Measurements from ENCODE around the gene OR13A1.
"Not testable (repeated sequence)": the region's sequence is repeated elsewhere in the genome, so short reads cannot be mapped to it uniquely, and the experiment has no call there.

OR13A1 gene

GRCh38 chr10:45280113-45280760 lies 35.2 kb downstream of the OR13A1 start:
- DNase-seq (ENCODE audit: low spot score) = no peak

- DNase-seq (ENCODE audit: low spot score) = no peak
Measured at GRCh38 chr10:45279682-45280081, 35.7 kb downstream of the OR13A1 start.

- DNase-seq (ENCODE audit: low spot score) = no peak
Measured at GRCh38 chr10:45278860-45279498, 36.4 kb downstream of the OR13A1 start.

- not testable (repeated sequence) for DNase-seq (ENCODE audit: low spot score)
Measured at GRCh38 chr10:45276146-45276545, 39.3 kb downstream of the OR13A1 start.

GRCh38 chr10:45274364-45274763 lies 41.0 kb downstream of the OR13A1 start:
- DNase-seq (ENCODE audit: low spot score) = no peak

- DNase-seq (ENCODE audit: low spot score) = not testable (repeated sequence)
Measured at GRCh38 chr10:45267777-45268176, 47.6 kb downstream of the OR13A1 start.

- DNase-seq (ENCODE audit: low spot score) = no peak
Measured at GRCh38 chr10:45265996-45266395, 49.4 kb downstream of the OR13A1 start.

GRCh38 chr10:45261946-45262345 lies 53.5 kb downstream of the OR13A1 start:
- DNase-seq (ENCODE audit: low spot score) = no peak

GRCh38 chr10:45261243-45261775 lies 54.1 kb downstream of the OR13A1 start:
- no peak for DNase-seq (ENCODE audit: low spot score)

- not testable (repeated sequence) for DNase-seq (ENCODE audit: low spot score)
Measured at GRCh38 chr10:45260635-45261034, 54.8 kb downstream of the OR13A1 start.

GRCh38 chr10:45259786-45260495 lies 55.5 kb downstream of the OR13A1 start:
- not testable (repeated sequence) for DNase-seq (ENCODE audit: low spot score)

GRCh38 chr10:45257600-45257999 lies 57.8 kb downstream of the OR13A1 start:
- no peak for DNase-seq (ENCODE audit: low spot score)

GRCh38 chr10:45256246-45256645 lies 59.2 kb downstream of the OR13A1 start:
- DNase-seq (ENCODE audit: low spot score) = no peak

- DNase-seq (ENCODE audit: low spot score) = no peak
Measured at GRCh38 chr10:45255706-45256105, 59.7 kb downstream of the OR13A1 start.

- DNase-seq (ENCODE audit: low spot score) = no peak
Measured at GRCh38 chr10:45254892-45255291, 60.5 kb downstream of the OR13A1 start.

GRCh38 chr10:45253183-45253914 lies 62.1 kb downstream of the OR13A1 start:
- no peak for DNase-seq (ENCODE audit: low spot score)

Data from cerebellar cortex (tissue), 1 donor.